Immature natural killer cell (primary cell): ENCODE results near the gene PDK3. TPM values are rescaled to one million over a fixed set of nuclear protein-coding genes. Genes with fewer than 3 reads are reported as not detected.
A peak's percentile ranks its signal among the peaks of the same experiment; 100 is the strongest.

ENCODE experiments used
- DNase-seq, 3 donors: peaks; one replicate each; pipeline ENCODE4 v3.0.0; 2022; ENCODE audit warnings: mixed read lengths in 1 of 3
- H3K27ac Mint-ChIP-seq, 6 donors: one replicate each; pipeline ENCODE4 v1.8.0; 2020; ENCODE audit warnings: mixed read lengths in 6 of 6, mild to moderate bottlenecking in 5 of 6, inconsistent platforms in 4 of 6, moderate library complexity in 3 of 6
- H3K27me3 Mint-ChIP-seq, 3 donors: one replicate each; pipeline ENCODE4 v1.8.0; 2020 to 2021; ENCODE audit warnings: low read depth in 3 of 3, mild to moderate bottlenecking in 3 of 3, mixed read lengths in 3 of 3, moderate library complexity in 3 of 3, inconsistent platforms in 1 of 3
- H3K36me3 Mint-ChIP-seq, 3 donors: one replicate each; pipeline ENCODE4 v1.8.0; 2020; ENCODE audit warnings: mixed read lengths in 3 of 3, inconsistent platforms in 2 of 3, mild to moderate bottlenecking in 2 of 3
- H3K4me1 Mint-ChIP-seq, 2 donors: one replicate each; pipeline ENCODE4 v1.8.0; 2020; ENCODE audit warnings: inconsistent platforms in 2 of 2, mild to moderate bottlenecking in 2 of 2, mixed read lengths in 2 of 2, moderate library complexity in 1 of 2
- H3K4me3 Mint-ChIP-seq, 5 donors: one replicate each; pipeline ENCODE4 v1.8.0; 2020; ENCODE audit warnings: mild to moderate bottlenecking in 5 of 5, mixed read lengths in 5 of 5, inconsistent platforms in 3 of 5, moderate library complexity in 3 of 5
- H3K9me3 Mint-ChIP-seq, 6 donors: one replicate each; pipeline ENCODE4 v1.8.0; 2020; ENCODE audit warnings: mild to moderate bottlenecking in 6 of 6, mixed read lengths in 6 of 6, inconsistent platforms in 4 of 6, moderate library complexity in 3 of 6
- polyA plus RNA-seq, 3 donors: library from polyadenylated mRNA; unstranded; fragments of 300-500 nt; fragmentation: Illumina TruSeq; gene quantifications; one replicate each; pipeline ENCODE4 v1.2.3, GENCODE V29; 2021

Gene PDK3
- polyA plus RNA-seq, 3 donors from 2014 or later, result 48.4 to 65.8 (median 59.6) TPM

GRCh38 chrX:24463077-24463476, 2.0 kb upstream of the PDK3 start:
- no peak for DNase-seq
- no peak overlapping the region for H3K4me3 Mint-ChIP-seq
- no peak overlapping the region for H3K27ac Mint-ChIP-seq
- peaks cover 0 to 6% (median 0%) of the 10 kb centered on the region in 3 donors for H3K36me3 Mint-ChIP-seq
- H3K9me3 Mint-ChIP-seq, result no peaks in the 10 kb centered on the region
- H3K27me3 Mint-ChIP-seq, result peaks cover 0 to 8% (median 3%) of the 10 kb centered on the region in 3 donors
- H3K4me1 Mint-ChIP-seq, result peaks cover 30% of the 10 kb centered on the region in 2 donors

- H3K4me1 Mint-ChIP-seq, result peaks cover 38 to 41% of the 10 kb centered on the region in 2 donors
- peak overlapping the region; percentile 83 to 89 (median 86) for H3K4me3 Mint-ChIP-seq
- no peak for DNase-seq
- H3K9me3 Mint-ChIP-seq, result no peaks in the 10 kb centered on the region
- peaks cover 0 to 2% (median 0%) of the 10 kb centered on the region in 3 donors for H3K36me3 Mint-ChIP-seq
- H3K27ac Mint-ChIP-seq, result peak overlapping the region; percentile 73 to 96 (median 92)
- peaks cover 0 to 7% (median 3%) of the 10 kb centered on the region in 3 donors for H3K27me3 Mint-ChIP-seq
Measured at GRCh38 chrX:24464498-24464835, 619 bp upstream of the PDK3 start.

- H3K36me3 Mint-ChIP-seq, result no peaks in the 10 kb centered on the region
- no peak for DNase-seq
- peak overlapping the region; percentile 66 to 81 (median 79) for H3K4me3 Mint-ChIP-seq
- H3K27me3 Mint-ChIP-seq, result peaks cover 0 to 5% (median 3%) of the 10 kb centered on the region in 3 donors
- peak overlapping the region; percentile 43 to 91 (median 82) for H3K27ac Mint-ChIP-seq
- H3K4me1 Mint-ChIP-seq, result peaks cover 41 to 48% of the 10 kb centered on the region in 2 donors
- H3K9me3 Mint-ChIP-seq, result no peaks in the 10 kb centered on the region
Measured at GRCh38 chrX:24465532-24465865, 413 bp downstream of the PDK3 start.

- Mint-ChIP-seq H3K27ac (peak overlapping the region; percentile 43 to 91 (median 82)), H3K4me3 (peak overlapping the region; percentile 66 to 81 (median 79)), H3K36me3 (no peaks in the 10 kb centered on the region), H3K4me1 (peaks cover 44 to 53% of the 10 kb centered on the region in 2 donors), H3K27me3 (peaks cover 0 to 5% (median 3%) of the 10 kb centered on the region in 3 donors), H3K9me3 (no peaks in the 10 kb centered on the region)
- no peak for DNase-seq
Measured at GRCh38 chrX:24466025-24466424, 939 bp downstream of the PDK3 start.

- Mint-ChIP-seq H3K4me3 (peak overlapping the region in 1 of 5 donors; percentile 66), H3K4me1 (peaks cover 52 to 64% of the 10 kb centered on the region in 2 donors), H3K36me3 (no peaks in the 10 kb centered on the region), H3K9me3 (no peaks in the 10 kb centered on the region), H3K27me3 (peaks cover 0 to 5% (median 0%) of the 10 kb centered on the region in 3 donors), H3K27ac (peak overlapping the region; percentile 13 to 81 (median 38))
- DNase-seq, result no peak
Measured at GRCh38 chrX:24468245-24468644, 3.2 kb downstream of the PDK3 start.

- Mint-ChIP-seq H3K4me1 (peaks cover 57 to 78% of the 10 kb centered on the region in 2 donors), H3K9me3 (no peaks in the 10 kb centered on the region), H3K27me3 (peaks cover 0 to 3% (median 0%) of the 10 kb centered on the region in 3 donors), H3K36me3 (no peaks in the 10 kb centered on the region), H3K27ac (peak overlapping the region in 4 of 6 donors; percentile 12 to 80 (median 65)), H3K4me3 (peak overlapping the region in 2 of 5 donors; percentile 1 to 24)
- no peak for DNase-seq
Measured at GRCh38 chrX:24471808-24472207, 6.7 kb downstream of the PDK3 start.

GRCh38 chrX:24475480-24475879, 10.4 kb downstream of the PDK3 start:
- no peak for DNase-seq
- peak overlapping the region in 5 of 6 donors; percentile 34 to 64 (median 41) for H3K27ac Mint-ChIP-seq
- peaks cover 2 to 5% (median 4%) of the 10 kb centered on the region in 3 donors for H3K27me3 Mint-ChIP-seq
- peak overlapping the region in 1 of 5 donors; percentile 50 for H3K4me3 Mint-ChIP-seq
- peaks cover 64 to 81% of the 10 kb centered on the region in 2 donors for H3K4me1 Mint-ChIP-seq
- no peaks in the 10 kb centered on the region for H3K9me3 Mint-ChIP-seq
- no peaks in the 10 kb centered on the region for H3K36me3 Mint-ChIP-seq

- Mint-ChIP-seq H3K4me1 (peaks cover 76 to 93% of the 10 kb centered on the region in 2 donors), H3K27me3 (peaks cover 2 to 6% (median 5%) of the 10 kb centered on the region in 3 donors)
- DNase-seq, result no peak
Measured at GRCh38 chrX:24478509-24478908, 13.4 kb downstream of the PDK3 start.

GRCh38 chrX:24479924-24480323, 14.8 kb downstream of the PDK3 start:
- no peaks in the 10 kb centered on the region for H3K9me3 Mint-ChIP-seq
- peaks cover 73 to 88% of the 10 kb centered on the region in 2 donors for H3K4me1 Mint-ChIP-seq
- peaks cover 3 to 6% (median 5%) of the 10 kb centered on the region in 3 donors for H3K27me3 Mint-ChIP-seq
- H3K27ac Mint-ChIP-seq, result peak overlapping the region; percentile 84 to 97 (median 94)
- peak; percentile 80 to 85 (median 82) for DNase-seq
- peak overlapping the region; percentile 69 to 82 (median 78) for H3K4me3 Mint-ChIP-seq
- no peaks in the 10 kb centered on the region for H3K36me3 Mint-ChIP-seq

More at GRCh38 chrX:24478509-24478908, 13.4 kb downstream of the PDK3 start:
- no peaks in the 10 kb centered on the region for H3K36me3 Mint-ChIP-seq
- H3K27ac Mint-ChIP-seq, result peak overlapping the region; percentile 84 to 97 (median 94)
- H3K9me3 Mint-ChIP-seq, result no peaks in the 10 kb centered on the region
- peak overlapping the region in 3 of 5 donors; percentile 15 to 79 (median 69) for H3K4me3 Mint-ChIP-seq

- H3K36me3 Mint-ChIP-seq, result no peaks in the 10 kb centered on the region
- no peaks in the 10 kb centered on the region for H3K9me3 Mint-ChIP-seq
- peaks cover 68 to 83% of the 10 kb centered on the region in 2 donors for H3K4me1 Mint-ChIP-seq
- peak overlapping the region; percentile 69 to 82 (median 78) for H3K4me3 Mint-ChIP-seq
- H3K27me3 Mint-ChIP-seq, result peaks cover 3 to 6% (median 5%) of the 10 kb centered on the region in 3 donors
- peak; percentile 52 to 60 (median 55) for DNase-seq
- peak overlapping the region; percentile 84 to 97 (median 94) for H3K27ac Mint-ChIP-seq
Measured at GRCh38 chrX:24480400-24480865, 15.3 kb downstream of the PDK3 start.

GRCh38 chrX:24482823-24483415, 17.8 kb downstream of the PDK3 start:
- DNase-seq, result no peak
- Mint-ChIP-seq H3K4me1 (peaks cover 52 to 59% of the 10 kb centered on the region in 2 donors), H3K9me3 (no peaks in the 10 kb centered on the region), H3K36me3 (no peaks in the 10 kb centered on the region), H3K4me3 (peak overlapping the region in 1 of 5 donors; percentile 46), H3K27ac (peak overlapping the region; percentile 58 to 97 (median 82)), H3K27me3 (peaks cover 1 to 6% (median 5%) of the 10 kb centered on the region in 3 donors)

- Mint-ChIP-seq H3K9me3 (no peaks in the 10 kb centered on the region), H3K4me1 (peaks cover 47 to 54% of the 10 kb centered on the region in 2 donors), H3K27ac (peak overlapping the region in 4 of 6 donors; percentile 46 to 93 (median 78)), H3K27me3 (peaks cover 1 to 6% (median 5%) of the 10 kb centered on the region in 3 donors), H3K4me3 (peak overlapping the region in 1 of 5 donors; percentile 46), H3K36me3 (no peaks in the 10 kb centered on the region)
- DNase-seq, result no peak
Measured at GRCh38 chrX:24483596-24483995, 18.5 kb downstream of the PDK3 start.

- H3K9me3 Mint-ChIP-seq, result no peaks in the 10 kb centered on the region
- peaks cover 1 to 2% (median 2%) of the 10 kb centered on the region in 3 donors for H3K27me3 Mint-ChIP-seq
- no peak overlapping the region for H3K27ac Mint-ChIP-seq
- DNase-seq, result no peak
- H3K4me3 Mint-ChIP-seq, result no peak overlapping the region
- no peaks in the 10 kb centered on the region for H3K36me3 Mint-ChIP-seq
- H3K4me1 Mint-ChIP-seq, result peaks cover 32 to 38% of the 10 kb centered on the region in 2 donors
Measured at GRCh38 chrX:24485323-24485722, 20.2 kb downstream of the PDK3 start.

GRCh38 chrX:24485976-24486680, 21.0 kb downstream of the PDK3 start:
- no peaks in the 10 kb centered on the region for H3K36me3 Mint-ChIP-seq
- H3K4me1 Mint-ChIP-seq, result peaks cover 27 to 30% of the 10 kb centered on the region in 2 donors
- H3K9me3 Mint-ChIP-seq, result no peaks in the 10 kb centered on the region
- no peak overlapping the region for H3K27ac Mint-ChIP-seq
- no peak overlapping the region for H3K4me3 Mint-ChIP-seq
- peaks cover 0 to 1% (median 0%) of the 10 kb centered on the region in 3 donors for H3K27me3 Mint-ChIP-seq
- DNase-seq, result no peak
